GM12801 (cell line): ENCODE data around the gene PLEKHO1.

Experiments
- TF ChIP-seq, protein P1 (sequence below): IDR thresholded peaks from one replicate; pipeline ENCODE4 v1.5.1; 2011; ENCODE audit warnings: control low read depth; ENCODE audit not compliant: insufficient read length; ENCODE audit errors: extremely low read depth

The PLEKHO1 gene

DNA sequence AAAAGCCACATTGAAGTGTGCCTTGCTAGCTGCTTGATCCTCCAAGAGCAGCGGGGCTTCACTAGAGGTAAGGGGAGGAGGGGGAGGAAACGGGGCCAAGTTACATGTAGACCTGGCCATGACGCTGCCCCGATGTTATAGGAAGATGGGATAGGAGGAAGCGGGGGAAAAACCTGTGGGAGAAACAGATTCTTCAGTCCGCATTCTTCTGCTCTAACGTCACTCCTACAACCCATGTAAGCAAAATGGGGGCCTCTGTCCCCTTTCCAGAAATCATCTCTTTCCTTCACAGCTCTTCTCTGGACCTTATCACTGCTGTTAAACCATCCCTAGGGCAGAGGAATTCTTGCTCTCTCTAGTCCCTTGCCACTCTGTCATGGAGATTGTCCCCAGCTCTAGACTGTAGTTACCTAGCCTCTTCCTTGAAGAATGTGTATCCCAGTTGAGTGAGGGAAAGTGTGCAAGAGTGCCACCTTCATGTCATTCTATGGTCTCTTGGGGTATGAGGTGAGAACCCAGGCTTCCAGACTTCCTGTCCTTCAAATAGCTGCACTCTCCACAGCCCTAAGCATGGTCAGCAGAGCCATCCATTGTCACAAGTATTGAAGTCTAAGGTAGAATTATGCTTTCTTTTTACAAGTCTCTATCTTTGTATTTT is 11.4 kb downstream of the PLEKHO1 start:
- TF ChIP-seq, protein P1, sequence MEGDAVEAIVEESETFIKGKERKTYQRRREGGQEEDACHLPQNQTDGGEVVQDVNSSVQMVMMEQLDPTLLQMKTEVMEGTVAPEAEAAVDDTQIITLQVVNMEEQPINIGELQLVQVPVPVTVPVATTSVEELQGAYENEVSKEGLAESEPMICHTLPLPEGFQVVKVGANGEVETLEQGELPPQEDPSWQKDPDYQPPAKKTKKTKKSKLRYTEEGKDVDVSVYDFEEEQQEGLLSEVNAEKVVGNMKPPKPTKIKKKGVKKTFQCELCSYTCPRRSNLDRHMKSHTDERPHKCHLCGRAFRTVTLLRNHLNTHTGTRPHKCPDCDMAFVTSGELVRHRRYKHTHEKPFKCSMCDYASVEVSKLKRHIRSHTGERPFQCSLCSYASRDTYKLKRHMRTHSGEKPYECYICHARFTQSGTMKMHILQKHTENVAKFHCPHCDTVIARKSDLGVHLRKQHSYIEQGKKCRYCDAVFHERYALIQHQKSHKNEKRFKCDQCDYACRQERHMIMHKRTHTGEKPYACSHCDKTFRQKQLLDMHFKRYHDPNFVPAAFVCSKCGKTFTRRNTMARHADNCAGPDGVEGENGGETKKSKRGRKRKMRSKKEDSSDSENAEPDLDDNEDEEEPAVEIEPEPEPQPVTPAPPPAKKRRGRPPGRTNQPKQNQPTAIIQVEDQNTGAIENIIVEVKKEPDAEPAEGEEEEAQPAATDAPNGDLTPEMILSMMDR, result no peak

DNA sequence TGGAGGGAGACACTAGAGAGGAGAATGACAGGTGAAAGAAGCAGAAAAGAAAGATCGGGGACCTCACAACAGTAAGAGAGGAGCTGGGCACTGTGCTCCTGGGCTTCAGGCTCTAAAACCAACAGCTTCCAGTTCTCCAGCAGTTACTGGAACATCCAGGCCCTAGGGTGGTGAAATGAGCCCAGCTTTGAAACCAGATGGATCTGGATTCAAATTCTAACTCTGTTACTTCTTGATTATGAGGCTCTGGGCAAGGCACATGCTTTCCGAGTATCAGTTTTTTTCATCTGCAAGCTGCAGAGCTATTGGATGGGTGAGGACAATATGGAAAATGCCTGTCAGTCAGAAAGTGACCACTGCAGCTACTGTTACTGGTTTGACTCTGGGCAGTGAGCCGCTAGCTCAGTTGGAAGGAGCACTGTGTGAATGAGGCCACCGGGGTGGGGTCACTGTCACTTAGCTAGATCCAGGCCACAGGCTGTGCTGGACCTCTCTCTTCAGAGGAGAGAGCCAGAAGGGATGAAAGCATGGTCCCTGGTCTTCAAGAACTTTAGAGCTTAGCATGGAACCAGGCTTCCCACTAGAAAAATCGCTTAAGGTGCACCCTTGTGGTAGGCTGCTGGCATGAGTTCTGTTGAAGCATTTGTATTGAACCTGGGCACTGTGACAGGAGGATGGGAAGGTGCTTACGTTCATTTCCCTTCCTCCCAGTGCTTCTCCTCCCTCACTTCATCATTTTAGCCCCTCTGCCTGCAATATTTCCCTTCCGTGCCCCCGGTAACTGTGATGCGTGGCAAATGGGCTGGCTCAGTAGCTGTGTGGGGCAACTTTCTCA is 12.2 kb downstream of the PLEKHO1 start:
- TF ChIP-seq, protein P1, result no peak

DNA sequence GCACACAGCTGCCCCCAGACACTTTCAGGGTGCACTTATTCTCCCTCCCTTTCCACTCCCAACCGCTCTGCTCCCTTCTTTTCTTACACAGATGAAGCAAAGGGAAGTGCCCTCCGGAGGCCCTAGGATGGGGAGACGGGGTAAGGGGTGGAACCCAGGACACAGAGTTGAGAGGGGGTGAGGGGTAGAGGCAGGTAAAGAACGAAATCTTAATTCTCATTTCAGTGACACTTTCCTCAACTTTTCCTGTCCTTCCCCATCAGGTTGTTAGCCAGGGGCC is 12.8 kb downstream of the PLEKHO1 start:
- TF ChIP-seq, protein P1, result no peak

DNA sequence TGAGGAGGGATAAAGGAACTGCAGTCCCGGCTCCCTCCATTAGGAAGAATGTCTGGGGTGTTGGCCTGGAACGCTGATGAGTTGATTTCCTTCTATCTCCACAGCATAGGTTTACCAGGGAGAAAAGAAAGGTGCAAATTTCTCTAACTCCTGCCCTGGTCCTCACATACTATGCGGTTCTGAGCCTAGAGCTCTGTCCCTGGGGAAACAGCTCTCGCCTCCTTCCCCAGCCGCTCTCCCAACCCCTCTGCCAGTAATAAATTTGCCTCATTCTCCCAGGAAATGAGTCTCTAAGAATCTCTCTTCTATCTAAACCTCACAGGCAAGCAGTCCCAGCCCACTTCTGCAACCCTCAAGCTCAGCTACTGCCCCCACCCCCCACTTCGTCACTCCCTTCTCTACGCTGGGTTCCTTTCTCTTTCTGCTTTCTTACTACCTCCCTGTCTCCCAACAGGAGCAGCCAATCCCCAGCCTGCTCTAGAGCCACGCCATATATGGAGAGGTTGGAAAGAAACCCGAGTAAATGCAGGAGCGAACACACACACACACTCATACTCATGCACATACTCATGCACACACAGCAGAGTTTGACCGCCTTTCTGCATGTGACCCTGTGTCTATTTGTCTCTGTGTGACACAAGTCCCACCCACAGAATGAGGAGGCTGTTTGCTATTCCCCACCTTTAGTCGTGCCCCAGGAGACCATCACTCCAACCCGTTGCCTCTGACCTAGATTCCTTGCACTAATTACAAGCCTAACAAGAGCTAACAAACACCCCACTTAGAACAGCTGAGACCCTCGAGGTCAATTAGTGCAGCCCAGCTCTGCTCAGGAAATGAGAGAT is 13.4 kb downstream of the PLEKHO1 start:
- TF ChIP-seq, protein P1, result no peak

DNA sequence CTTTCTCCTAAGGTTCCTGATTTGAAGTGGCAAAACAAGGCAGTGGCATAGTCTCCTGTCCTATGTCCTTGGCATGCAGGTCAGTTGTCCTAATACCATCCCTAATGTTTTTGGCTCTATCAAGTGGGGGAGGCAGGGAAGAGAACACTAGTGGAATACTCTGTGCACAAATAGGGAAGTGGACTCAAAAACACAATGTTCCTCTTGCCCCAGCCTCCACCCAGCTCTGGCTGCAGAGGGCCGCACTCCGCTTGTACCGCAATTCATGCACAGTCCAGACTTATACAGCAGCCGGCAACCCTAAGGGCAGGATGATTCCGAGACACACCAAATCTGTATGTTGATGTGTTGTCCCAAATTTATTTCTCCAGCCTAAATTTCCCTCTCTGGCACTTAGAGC is 14.5 kb downstream of the PLEKHO1 start:
- TF ChIP-seq, protein P1, result no peak

DNA sequence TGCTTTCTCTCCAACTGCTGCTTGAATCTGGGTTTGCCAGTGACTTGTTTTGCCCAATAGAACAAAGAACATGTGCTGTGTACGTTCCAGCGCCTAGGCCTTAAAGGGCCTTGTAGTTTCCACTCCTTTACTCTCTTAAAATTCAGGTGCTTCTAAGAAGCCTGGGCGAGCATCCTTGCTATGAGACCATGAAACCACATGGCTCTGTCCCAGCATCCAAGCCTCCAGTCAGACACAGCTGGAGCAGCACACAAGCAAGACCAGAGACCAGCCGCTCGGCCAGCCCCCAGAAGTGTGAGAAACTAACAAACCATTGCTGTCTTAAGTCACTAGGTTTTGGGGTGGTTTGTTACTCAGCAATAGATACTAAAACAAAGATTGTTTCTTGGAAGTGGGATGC is 15.1 kb downstream of the PLEKHO1 start:
- TF ChIP-seq, protein P1, result no peak
